ENCODE data around the gene KRTAP5-5. TPM values are rescaled to one million over a fixed set of nuclear protein-coding genes. Genes with fewer than 3 reads are reported as not detected.
"Not testable (repeated sequence)": the region's sequence is repeated elsewhere in the genome, so short reads cannot be mapped to it uniquely, and the experiment has no call there.

The KRTAP5-5 gene
- total and polyA plus RNA-seq, 8 donors = not detected

DNA sequence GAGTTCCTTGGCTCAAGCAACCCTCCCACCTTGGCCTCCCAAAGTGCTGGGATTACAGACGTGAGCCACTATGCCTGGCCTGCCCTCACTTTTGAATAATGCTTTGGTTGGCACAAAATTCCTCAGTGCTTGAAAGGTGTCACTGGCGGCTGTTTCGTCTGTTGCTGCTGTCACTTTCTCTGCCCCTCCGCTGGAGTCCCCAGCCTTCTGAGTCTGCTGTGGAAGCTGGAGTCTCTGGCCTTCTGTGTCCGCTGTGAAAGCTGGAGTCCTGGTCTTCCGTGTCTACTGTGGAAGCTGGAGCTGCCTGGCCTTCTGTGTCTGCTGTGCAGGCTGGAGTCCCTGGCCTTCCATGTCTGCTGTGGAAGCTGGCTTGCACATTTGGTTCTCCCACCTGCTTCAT lies 39.6 kb upstream of the KRTAP5-5 start:
- Histone ChIP-seq H3K27me3 (peaks cover 0 to 28% of the 10 kb centered on the region in 2 donors), H3K9me3 (no peaks in the 10 kb centered on the region), H3K36me3 (no peaks in the 10 kb centered on the region), H3K27ac (no peak overlapping the region), H3K4me3 (no peak overlapping the region), H3K4me1 (peaks cover 0 to 6% of the 10 kb centered on the region in 2 donors)
- ATAC-seq = no peak
- no peak for DNase-seq
- TF ChIP-seq, protein P1, sequence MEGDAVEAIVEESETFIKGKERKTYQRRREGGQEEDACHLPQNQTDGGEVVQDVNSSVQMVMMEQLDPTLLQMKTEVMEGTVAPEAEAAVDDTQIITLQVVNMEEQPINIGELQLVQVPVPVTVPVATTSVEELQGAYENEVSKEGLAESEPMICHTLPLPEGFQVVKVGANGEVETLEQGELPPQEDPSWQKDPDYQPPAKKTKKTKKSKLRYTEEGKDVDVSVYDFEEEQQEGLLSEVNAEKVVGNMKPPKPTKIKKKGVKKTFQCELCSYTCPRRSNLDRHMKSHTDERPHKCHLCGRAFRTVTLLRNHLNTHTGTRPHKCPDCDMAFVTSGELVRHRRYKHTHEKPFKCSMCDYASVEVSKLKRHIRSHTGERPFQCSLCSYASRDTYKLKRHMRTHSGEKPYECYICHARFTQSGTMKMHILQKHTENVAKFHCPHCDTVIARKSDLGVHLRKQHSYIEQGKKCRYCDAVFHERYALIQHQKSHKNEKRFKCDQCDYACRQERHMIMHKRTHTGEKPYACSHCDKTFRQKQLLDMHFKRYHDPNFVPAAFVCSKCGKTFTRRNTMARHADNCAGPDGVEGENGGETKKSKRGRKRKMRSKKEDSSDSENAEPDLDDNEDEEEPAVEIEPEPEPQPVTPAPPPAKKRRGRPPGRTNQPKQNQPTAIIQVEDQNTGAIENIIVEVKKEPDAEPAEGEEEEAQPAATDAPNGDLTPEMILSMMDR (IDR thresholded peaks at IDR 0.05) = no peak
- intact Hi-C loops (cut with DNase I) = no loop called here

DNA sequence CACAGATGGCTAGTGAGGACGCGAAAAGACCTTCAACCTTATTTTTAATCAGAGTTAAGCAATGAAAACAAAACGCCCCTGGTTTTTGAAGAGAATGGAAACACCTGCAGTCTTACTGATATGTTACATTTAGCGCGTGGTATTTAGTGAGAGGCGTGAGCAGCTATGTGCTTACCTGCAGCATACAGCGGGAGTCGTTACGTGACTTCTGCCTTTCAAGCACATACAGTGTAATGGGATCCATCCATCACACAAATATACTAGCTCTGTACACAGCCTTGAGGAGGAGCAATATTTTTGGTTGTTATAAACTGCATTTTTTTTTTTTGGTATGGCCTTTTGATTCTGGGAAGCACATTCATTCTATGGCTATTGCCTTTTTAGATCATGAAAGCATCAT lies 36.9 kb upstream of the KRTAP5-5 start:
- ATAC-seq (no peak), DNase-seq (no peak)
- intact Hi-C loops (cut with DNase I) = no loop called here
- TF ChIP-seq, protein P1 (IDR thresholded peaks at IDR 0.05) = no peak
- peaks cover 0 to 54% of the 10 kb centered on the region in 2 donors for H3K27me3 ChIP-seq
- H3K9me3 ChIP-seq = no peaks in the 10 kb centered on the region
- peaks cover 0 to 14% of the 10 kb centered on the region in 2 donors for H3K4me1 ChIP-seq
- H3K36me3 ChIP-seq = no peaks in the 10 kb centered on the region
- no peak overlapping the region for H3K4me3 ChIP-seq
- H3K27ac ChIP-seq = no peak overlapping the region

DNA sequence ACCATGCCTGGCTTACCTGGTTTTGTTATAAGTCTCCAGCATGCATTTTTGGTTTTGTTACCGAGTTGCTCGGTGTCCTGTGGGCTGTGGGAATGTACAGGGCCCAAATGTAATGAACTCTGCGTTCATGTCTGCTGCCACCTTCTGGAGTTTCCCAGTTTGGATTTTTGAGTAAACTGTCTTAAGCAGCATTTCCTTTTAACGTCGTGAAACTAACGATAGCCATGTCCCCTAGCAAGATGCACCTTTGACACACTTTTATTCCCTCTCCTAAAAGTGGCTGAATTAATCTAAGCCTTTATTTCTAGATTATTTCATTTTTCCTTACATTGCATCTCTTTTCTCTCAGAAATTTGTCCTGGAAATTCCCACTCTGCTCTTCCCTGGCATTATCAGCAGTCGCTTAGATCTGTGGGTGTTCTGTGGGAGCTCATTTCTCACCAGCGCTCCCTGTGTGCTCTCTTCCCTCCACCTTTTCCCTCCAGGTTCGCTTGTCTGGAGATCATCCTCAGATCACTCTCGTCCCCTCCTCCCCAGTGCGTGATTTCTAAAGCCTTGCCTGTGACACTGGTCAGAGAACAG lies 33.5 kb upstream of the KRTAP5-5 start:
- not testable (repeated sequence) for H3K4me3 ChIP-seq, ATAC-seq

DNA sequence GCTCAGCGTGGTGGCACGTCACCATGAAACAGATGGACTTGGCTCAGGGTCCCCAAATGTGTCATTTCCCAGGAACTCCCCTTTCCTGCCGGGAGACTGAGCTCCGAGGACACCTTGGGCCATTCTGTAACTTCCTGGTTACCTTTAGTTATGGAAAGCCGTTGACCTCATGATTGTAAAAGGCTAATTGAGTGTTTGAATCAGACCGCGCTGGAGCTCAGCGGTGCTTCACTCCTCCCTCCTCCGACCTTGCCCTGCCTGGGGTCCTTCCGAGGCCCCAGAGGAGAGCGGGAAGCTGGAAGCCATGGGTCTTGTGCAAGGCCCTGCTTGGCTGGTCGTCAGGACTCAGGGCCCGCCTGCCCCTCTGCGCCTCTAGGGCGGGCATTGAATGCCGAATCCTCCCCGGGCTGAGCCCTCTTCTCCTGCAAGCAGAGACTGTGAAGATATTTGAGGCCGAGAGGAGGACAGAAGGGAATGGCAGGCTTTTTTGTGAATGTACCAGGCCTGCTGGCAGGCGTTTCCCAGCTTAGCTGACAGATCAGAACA lies 32.9 kb upstream of the KRTAP5-5 start:
- DNase-seq; H3K4me1 ChIP-seq; H3K4me3 ChIP-seq; H3K36me3 ChIP-seq; intact Hi-C loops (cut with DNase I); ATAC-seq; H3K9me3 ChIP-seq; H3K27ac ChIP-seq: not testable (repeated sequence)
- peaks cover 0 to 57% of the 10 kb centered on the region in 2 donors for H3K27me3 ChIP-seq

More for the DNA sequence above, 33.5 kb upstream of the KRTAP5-5 start:
- H3K27me3 ChIP-seq = peaks cover 0 to 53% of the 10 kb centered on the region in 2 donors
- H3K9me3 ChIP-seq; H3K36me3 ChIP-seq; intact Hi-C loops (cut with DNase I); DNase-seq; H3K27ac ChIP-seq; H3K4me1 ChIP-seq: not testable (repeated sequence)

DNA sequence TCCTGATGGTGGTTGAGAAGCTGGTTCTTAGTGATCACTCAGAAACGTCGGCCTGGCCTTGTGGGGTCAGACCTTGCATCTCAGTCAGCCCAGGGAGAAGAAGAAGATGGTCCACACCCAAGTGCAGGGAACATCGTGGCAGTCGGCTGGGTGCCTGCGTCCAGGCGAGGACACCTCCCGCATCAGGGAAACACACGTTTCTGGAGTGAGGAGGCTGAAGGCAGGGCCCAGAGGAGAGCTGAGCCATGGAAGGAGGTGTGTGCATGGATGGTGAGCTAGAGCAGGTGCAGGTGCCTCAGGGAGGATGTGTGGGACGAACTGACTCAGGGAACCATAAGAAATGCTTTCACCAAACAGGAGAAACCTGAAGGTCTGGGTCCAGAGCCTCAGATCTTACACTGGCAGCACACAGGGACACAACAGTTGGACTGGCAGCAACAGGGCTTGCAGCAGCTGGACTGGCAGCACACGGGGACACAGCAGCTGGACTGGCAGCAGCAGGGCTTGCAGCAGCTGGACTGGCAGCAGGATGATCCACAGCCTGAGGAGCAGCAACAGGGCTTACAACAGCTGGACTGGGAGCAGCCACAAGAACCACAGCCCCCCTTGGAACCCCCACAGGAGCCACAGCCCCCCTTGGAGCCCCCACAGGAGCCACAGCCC lies 32.1 kb upstream of the KRTAP5-5 start:
- Histone ChIP-seq H3K36me3 (no peaks in the 10 kb centered on the region), H3K9me3 (no peaks in the 10 kb centered on the region), H3K27me3 (peaks cover 0 to 51% of the 10 kb centered on the region in 2 donors), H3K4me1 (peaks cover 0 to 8% of the 10 kb centered on the region in 2 donors), H3K4me3 (no peak overlapping the region), H3K27ac (no peak overlapping the region)
- TF ChIP-seq, protein P1 (IDR thresholded peaks at IDR 0.05) = no peak
- ATAC-seq = no peak
- intact Hi-C loops (cut with DNase I) = no loop called here
- DNase-seq = no peak

DNA sequence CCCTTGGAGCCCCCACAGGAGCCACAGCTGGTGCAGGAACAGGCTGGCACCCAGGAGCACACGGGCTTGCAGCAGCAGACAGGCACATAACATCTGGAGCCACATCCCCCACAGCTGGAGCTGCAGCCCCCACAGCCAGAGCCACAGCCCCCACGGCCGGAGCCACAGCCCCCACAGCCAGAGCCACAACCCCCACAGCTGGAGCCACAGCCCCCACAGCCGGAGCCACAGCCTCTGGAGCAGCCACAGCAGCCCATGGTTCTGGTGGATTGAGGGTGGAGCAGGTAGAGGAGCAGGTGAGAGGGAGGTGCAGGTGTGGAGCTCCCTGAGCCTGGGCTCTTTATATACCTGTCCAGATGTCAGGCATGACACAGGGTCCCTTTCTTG lies 31.6 kb upstream of the KRTAP5-5 start, which contains the start of gene KRTAP5-2:
TSS of gene KRTAP5-2 (minus strand) at position 301 of the 387 bp plus-strand sequence. CDS start at position 257, 44 bp downstream.
- Histone ChIP-seq H3K27ac (no peak within 1 kb of the TSS), H3K9me3 (no peaks in the 10 kb centered on the region)
- no peak for ATAC-seq

DNA sequence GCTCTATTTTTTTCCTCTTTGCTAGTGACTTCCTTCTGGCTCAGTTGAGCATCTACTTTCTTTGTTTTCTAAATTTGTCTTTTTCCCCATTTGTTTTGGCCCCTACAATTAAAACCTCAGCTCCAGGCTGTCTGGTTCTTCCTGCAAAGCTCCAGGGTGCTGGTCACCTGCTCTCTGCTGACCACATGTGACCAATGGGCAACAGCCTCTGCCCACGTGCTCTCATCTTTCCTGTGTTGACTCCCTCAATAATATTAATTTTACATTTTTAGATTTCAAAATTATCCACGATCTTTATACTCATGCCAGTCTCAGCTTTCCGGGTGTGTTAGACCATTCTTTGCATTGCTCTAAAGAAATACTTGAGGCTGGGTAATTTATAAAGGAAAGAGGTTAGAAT lies 31.2 kb upstream of the KRTAP5-5 start:
- H3K27ac ChIP-seq; H3K4me3 ChIP-seq; DNase-seq; ATAC-seq; H3K36me3 ChIP-seq; intact Hi-C loops (cut with DNase I); H3K4me1 ChIP-seq; H3K9me3 ChIP-seq: not testable (repeated sequence)
- peaks cover 0 to 42% of the 10 kb centered on the region in 2 donors for H3K27me3 ChIP-seq

More for the DNA sequence above, 31.6 kb upstream of the KRTAP5-5 start, which contains the start of gene KRTAP5-2:
- no peak within 1 kb of the TSS for H3K4me3 ChIP-seq
- H3K4me1 ChIP-seq = peaks cover 0 to 8% of the 10 kb centered on the region in 2 donors
- intact Hi-C loops (cut with DNase I) = no loop called here
- TF ChIP-seq, protein P1 (IDR thresholded peaks at IDR 0.05) = no peak
- H3K27me3 ChIP-seq = peaks cover 0 to 46% of the 10 kb centered on the region in 2 donors
- no peak for DNase-seq
- H3K36me3 ChIP-seq = no peaks in the 10 kb centered on the region

All from left lung (tissue), 10 donors.